22Rv1 (cell line): ENCODE results near the gene COG5.

ENCODE experiments used
- H3K27ac ChIP-seq: fragments of 450-650 bp; 2 replicates; pipeline ENCODE4 v1.5.1; 2017
- CTCF ChIP-seq: fragments of 450-650 bp; IDR thresholded peaks from 2 replicates; pipeline ENCODE4 v1.5.1; 2017; ENCODE audit warnings: mild to moderate bottlenecking
- ZFX ChIP-seq: fragments of 450-650 bp; IDR thresholded peaks from 2 replicates; pipeline ENCODE4 v1.6.1; 2017; ENCODE audit warnings: antibody characterized with exemption, borderline replicate concordance

Gene COG5

GRCh38 chr7:107563775-107564552 is at the start of gene COG5, which contains the start of gene DUS4L:
TSS of gene COG5 (minus strand) at chr7:107563920. CDS start at chr7:107563896, 24 bp downstream.
TSS of gene DUS4L (plus strand) at chr7:107563971. CDS start at chr7:107567071, 3,100 bp downstream.
- TF ChIP-seq ZFX (no peak), CTCF (no peak)
- peak within 1 kb of the TSS; percentile 87 for H3K27ac ChIP-seq

- TF ChIP-seq ZFX (no peak), CTCF (no peak)
- no peak overlapping the region for H3K27ac ChIP-seq
Observed at GRCh38 chr7:107613439-107613838, 49.7 kb upstream of the COG5 start.

GRCh38 chr7:107610323-107610722 is 46.6 kb upstream of the COG5 start:
- TF ChIP-seq ZFX = no peak
- TF ChIP-seq CTCF = no peak
- H3K27ac ChIP-seq = no peak overlapping the region

GRCh38 chr7:107609811-107610261 is 46.1 kb upstream of the COG5 start:
- H3K27ac ChIP-seq = no peak overlapping the region
- no peak for TF ChIP-seq CTCF
- TF ChIP-seq ZFX = no peak

- TF ChIP-seq CTCF = no peak
- TF ChIP-seq ZFX = no peak
- no peak overlapping the region for H3K27ac ChIP-seq
Observed at GRCh38 chr7:107606303-107606702, 42.6 kb upstream of the COG5 start.

- TF ChIP-seq ZFX (no peak), CTCF (no peak)
- no peak overlapping the region for H3K27ac ChIP-seq
Observed at GRCh38 chr7:107605218-107605815, 41.6 kb upstream of the COG5 start.

- TF ChIP-seq ZFX (no peak), CTCF (no peak)
- H3K27ac ChIP-seq = no peak overlapping the region
Observed at GRCh38 chr7:107600816-107601215, 37.1 kb upstream of the COG5 start.
